ELF-1 (cell line): ENCODE results near the gene PLAAT2.

Source experiments
- DNase-seq: peaks from one replicate; pipeline ENCODE4 v3.0.0-alpha.2; 2016; ENCODE audit warnings: low read depth, low spot score

PLAAT2 gene

GRCh38 chr11:63518548-63518947, 44.6 kb downstream of the PLAAT2 start:
- no peak for DNase-seq

GRCh38 chr11:63517156-63517555, 46.0 kb downstream of the PLAAT2 start:
- no peak for DNase-seq

- DNase-seq, result no peak
These were observed 47.1 kb downstream of the PLAAT2 start for GRCh38 chr11:63516109-63516508.

GRCh38 chr11:63512816-63513215, 50.4 kb downstream of the PLAAT2 start:
- no peak for DNase-seq

- DNase-seq, result no peak
These were observed 52.0 kb downstream of the PLAAT2 start for GRCh38 chr11:63511048-63511748.

- no peak for DNase-seq
These were observed 52.7 kb downstream of the PLAAT2 start for GRCh38 chr11:63510360-63511047.

- DNase-seq, result no peak
These were observed 54.4 kb downstream of the PLAAT2 start for GRCh38 chr11:63508745-63509144.

GRCh38 chr11:63508009-63508408, 55.2 kb downstream of the PLAAT2 start:
- DNase-seq, result peak; percentile 84

GRCh38 chr11:63507511-63507910, 55.7 kb downstream of the PLAAT2 start:
- no peak for DNase-seq

GRCh38 chr11:63506876-63507275, 56.3 kb downstream of the PLAAT2 start:
- peak; percentile 35 for DNase-seq

GRCh38 chr11:63505857-63506528, 57.2 kb downstream of the PLAAT2 start, which contains the start of gene LGALS12:
Gene LGALS12, plus strand, starts transcription at chr11:63506084. Its CDS starts 375 bp downstream, at chr11:63506459.
- DNase-seq, result peak; percentile 58

- DNase-seq, result no peak
These were observed 58.1 kb downstream of the PLAAT2 start for GRCh38 chr11:63504933-63505586.

GRCh38 chr11:63504054-63504453, 59.1 kb downstream of the PLAAT2 start:
- DNase-seq, result no peak

GRCh38 chr11:63503492-63503891, 59.7 kb downstream of the PLAAT2 start:
- DNase-seq, result no peak
